Type B pancreatic cell (in vitro differentiated cells): ENCODE data around the gene C10orf95. TPM values are rescaled to one million over a fixed set of nuclear protein-coding genes. Genes with fewer than 3 reads are reported as not detected.

Experiments
- DNase-seq: peaks from one replicate; pipeline ENCODE4 v3.0.0; 2021; ENCODE audit warnings: mixed read lengths; ENCODE audit not compliant: unreplicated experiment; ENCODE audit errors: extremely low spot score
- H3K27ac Mint-ChIP-seq: 2 replicates; pipeline ENCODE4 v1.8.0; 2021; ENCODE audit warnings: mild to moderate bottlenecking, mixed read lengths
- H3K27me3 Mint-ChIP-seq: 2 replicates; pipeline ENCODE4 v1.8.0; 2021; ENCODE audit warnings: mixed read lengths
- H3K36me3 Mint-ChIP-seq: 2 replicates; pipeline ENCODE4 v1.8.0; 2021; ENCODE audit warnings: mixed read lengths
- H3K4me1 Mint-ChIP-seq: one replicate; pipeline ENCODE4 v1.8.0; 2021; ENCODE audit warnings: mixed read lengths; ENCODE audit not compliant: unreplicated experiment
- H3K4me3 Mint-ChIP-seq: 2 replicates; pipeline ENCODE4 v1.8.0; 2021; ENCODE audit warnings: mild to moderate bottlenecking, mixed read lengths
- H3K9me3 Mint-ChIP-seq: 2 replicates; pipeline ENCODE4 v1.8.0; 2021; ENCODE audit warnings: mixed read lengths
- CTCF ChIP-seq: fragments of 200-600 bp; sonication (generic); conservative IDR thresholded peaks from 2 replicates; pipeline ENCODE4 v1.5.0; 2021; ENCODE audit warnings: antibody characterized with exemption, mild to moderate bottlenecking
- total RNA-seq: library from RNA; stranded (reverse); gene quantifications from 2 replicates; pipeline ENCODE4 v1.2.1, GENCODE V29; 2021; ENCODE audit warnings: low replicate concordance

The C10orf95 gene
- total RNA-seq, 1 donor from 2014 or later = 0.75 TPM

- H3K36me3 Mint-ChIP-seq = peaks cover 5% of the 10 kb centered on the region
- no peak overlapping the region for H3K27ac Mint-ChIP-seq
Measured at GRCh38 chr10:102479651-102480050, 28.3 kb upstream of the C10orf95 start.

GRCh38 chr10:102476466-102477141 lies 25.3 kb upstream of the C10orf95 start:
- Mint-ChIP-seq H3K9me3 (no peaks in the 10 kb centered on the region), H3K36me3 (peaks cover 8% of the 10 kb centered on the region), H3K4me3 (no peak overlapping the region), H3K27ac (no peak overlapping the region), H3K4me1 (peaks cover 3% of the 10 kb centered on the region), H3K27me3 (no peaks in the 10 kb centered on the region)
- TF ChIP-seq CTCF = no peak
- DNase-seq = no peak

More at GRCh38 chr10:102479651-102480050, 28.3 kb upstream of the C10orf95 start:
- Mint-ChIP-seq H3K9me3 (no peaks in the 10 kb centered on the region), H3K27me3 (no peaks in the 10 kb centered on the region), H3K4me1 (peaks cover 3% of the 10 kb centered on the region), H3K4me3 (no peak overlapping the region)
- no peak for DNase-seq
- TF ChIP-seq CTCF = no peak

GRCh38 chr10:102475451-102476040 lies 24.2 kb upstream of the C10orf95 start:
- H3K27me3 Mint-ChIP-seq = no peaks in the 10 kb centered on the region
- no peak overlapping the region for H3K27ac Mint-ChIP-seq
- H3K36me3 Mint-ChIP-seq = peaks cover 8% of the 10 kb centered on the region
- TF ChIP-seq CTCF = no peak
- no peak for DNase-seq
- no peaks in the 10 kb centered on the region for H3K9me3 Mint-ChIP-seq
- H3K4me1 Mint-ChIP-seq = peaks cover 3% of the 10 kb centered on the region
- H3K4me3 Mint-ChIP-seq = no peak overlapping the region

GRCh38 chr10:102473445-102474331 lies 22.3 kb upstream of the C10orf95 start:
- no peak for DNase-seq
- no peaks in the 10 kb centered on the region for H3K4me1 Mint-ChIP-seq
- no peaks in the 10 kb centered on the region for H3K9me3 Mint-ChIP-seq
- no peaks in the 10 kb centered on the region for H3K27me3 Mint-ChIP-seq
- peaks cover 4% of the 10 kb centered on the region for H3K36me3 Mint-ChIP-seq
- no peak overlapping the region for H3K4me3 Mint-ChIP-seq
- TF ChIP-seq CTCF = no peak
- H3K27ac Mint-ChIP-seq = peak overlapping the region; percentile 19

GRCh38 chr10:102470579-102471546 lies 19.5 kb upstream of the C10orf95 start:
- Mint-ChIP-seq H3K4me3 (no peak overlapping the region), H3K36me3 (peaks cover 3% of the 10 kb centered on the region), H3K27ac (no peak overlapping the region), H3K4me1 (no peaks in the 10 kb centered on the region), H3K9me3 (no peaks in the 10 kb centered on the region), H3K27me3 (no peaks in the 10 kb centered on the region)
- DNase-seq = no peak
- no peak for TF ChIP-seq CTCF
